Activated CD4-positive, alpha-beta T cell treated with anti-CD3 and anti-CD28 coated beads, Interleukin-2, amount 10 ng/mL, durations not matched to agents 24 days and 14 days (primary cell): ENCODE measurements around the gene NRXN3. TPM values are rescaled to one million over a fixed set of nuclear protein-coding genes. Genes with fewer than 3 reads are reported as not detected.

Experiments
- DNase-seq: peaks from one replicate; pipeline ENCODE4 v3.0.0; 2022
- H3K27ac Mint-ChIP-seq: one replicate; pipeline ENCODE4 v1.8.0; 2022; ENCODE audit warnings: mild to moderate bottlenecking, mixed read lengths
- H3K27me3 Mint-ChIP-seq: one replicate; pipeline ENCODE4 v1.8.0; 2022; ENCODE audit warnings: mixed read lengths
- H3K36me3 Mint-ChIP-seq: one replicate; pipeline ENCODE4 v1.8.0; 2022; ENCODE audit warnings: low read depth, mild to moderate bottlenecking, mixed read lengths
- H3K4me1 Mint-ChIP-seq: one replicate; pipeline ENCODE4 v1.8.0; 2021; ENCODE audit warnings: mixed read lengths
- H3K4me3 Mint-ChIP-seq: one replicate; pipeline ENCODE4 v1.8.0; 2022; ENCODE audit warnings: mild to moderate bottlenecking, moderate library complexity, mixed read lengths
- H3K9me3 Mint-ChIP-seq: one replicate; pipeline ENCODE4 v1.8.0; 2021; ENCODE audit warnings: mixed read lengths
- intact Hi-C: fragments of 100-400 bp; cut with micrococcal nuclease; formaldehyde crosslinking; loops from one replicate; pipeline ENCODE4 v1.15.1; 2023
- total RNA-seq: library from RNA; stranded (reverse); gene quantifications from 2 replicates; pipeline ENCODE4 v1.2.3, GENCODE V29; 2022

Gene NRXN3
- total RNA-seq, 1 donor from 2014 or later = not detected

GRCh38 chr14:79037593-79037992 is 867.4 kb downstream of the NRXN3 start:
- no peak for DNase-seq
- H3K27ac Mint-ChIP-seq = no peak overlapping the region
- intact Hi-C loops = no loop called here
- H3K9me3 Mint-ChIP-seq = no peaks in the 10 kb centered on the region
- H3K4me1 Mint-ChIP-seq = no peaks in the 10 kb centered on the region
- no peaks in the 10 kb centered on the region for H3K36me3 Mint-ChIP-seq
- H3K4me3 Mint-ChIP-seq = no peak overlapping the region
- no peaks in the 10 kb centered on the region for H3K27me3 Mint-ChIP-seq

GRCh38 chr14:79040790-79041189 is 870.6 kb downstream of the NRXN3 start:
- Mint-ChIP-seq H3K4me3 (no peak overlapping the region), H3K27me3 (no peaks in the 10 kb centered on the region), H3K4me1 (no peaks in the 10 kb centered on the region), H3K27ac (no peak overlapping the region), H3K36me3 (no peaks in the 10 kb centered on the region), H3K9me3 (no peaks in the 10 kb centered on the region)
- intact Hi-C loops = no loop called here
- no peak for DNase-seq

DNA sequence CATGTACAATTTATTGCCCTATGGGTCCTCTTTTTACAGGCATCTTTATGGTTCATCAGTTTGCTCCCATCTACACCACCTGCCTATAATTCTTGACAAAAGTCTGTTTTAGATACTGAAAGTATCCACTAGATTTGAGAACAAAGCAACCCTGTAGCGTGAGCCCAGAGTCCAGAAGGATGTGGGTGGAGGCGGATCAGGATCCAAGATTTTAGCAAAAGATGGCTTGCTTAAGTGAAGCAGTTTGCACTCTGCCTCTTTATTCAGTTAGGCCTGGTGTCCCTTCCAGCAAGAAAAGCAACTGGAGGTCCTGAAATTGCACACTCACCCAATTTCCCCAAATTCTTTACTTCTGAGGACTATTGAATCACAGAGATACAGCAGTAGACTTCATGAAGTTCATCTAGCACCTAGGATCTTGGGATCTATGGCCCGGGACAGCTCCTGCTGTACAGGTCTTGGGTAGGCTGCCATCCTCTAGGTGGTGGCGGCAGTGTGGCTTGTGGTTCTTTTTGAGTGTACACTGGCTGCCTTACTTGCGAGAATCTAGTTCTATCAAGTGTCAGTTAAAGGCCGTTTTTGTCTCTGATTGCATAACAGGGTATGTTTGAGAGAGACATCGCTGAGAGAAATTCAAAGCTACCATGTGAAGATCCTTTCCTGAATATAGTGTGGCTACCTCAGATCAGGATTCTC is 873.2 kb downstream of the NRXN3 start:
- no peaks in the 10 kb centered on the region for H3K36me3 Mint-ChIP-seq
- no peak overlapping the region for H3K4me3 Mint-ChIP-seq
- no peaks in the 10 kb centered on the region for H3K9me3 Mint-ChIP-seq
- no peak for DNase-seq
- intact Hi-C loops = no loop called here
- H3K4me1 Mint-ChIP-seq = no peaks in the 10 kb centered on the region
- no peaks in the 10 kb centered on the region for H3K27me3 Mint-ChIP-seq
- H3K27ac Mint-ChIP-seq = no peak overlapping the region

DNA sequence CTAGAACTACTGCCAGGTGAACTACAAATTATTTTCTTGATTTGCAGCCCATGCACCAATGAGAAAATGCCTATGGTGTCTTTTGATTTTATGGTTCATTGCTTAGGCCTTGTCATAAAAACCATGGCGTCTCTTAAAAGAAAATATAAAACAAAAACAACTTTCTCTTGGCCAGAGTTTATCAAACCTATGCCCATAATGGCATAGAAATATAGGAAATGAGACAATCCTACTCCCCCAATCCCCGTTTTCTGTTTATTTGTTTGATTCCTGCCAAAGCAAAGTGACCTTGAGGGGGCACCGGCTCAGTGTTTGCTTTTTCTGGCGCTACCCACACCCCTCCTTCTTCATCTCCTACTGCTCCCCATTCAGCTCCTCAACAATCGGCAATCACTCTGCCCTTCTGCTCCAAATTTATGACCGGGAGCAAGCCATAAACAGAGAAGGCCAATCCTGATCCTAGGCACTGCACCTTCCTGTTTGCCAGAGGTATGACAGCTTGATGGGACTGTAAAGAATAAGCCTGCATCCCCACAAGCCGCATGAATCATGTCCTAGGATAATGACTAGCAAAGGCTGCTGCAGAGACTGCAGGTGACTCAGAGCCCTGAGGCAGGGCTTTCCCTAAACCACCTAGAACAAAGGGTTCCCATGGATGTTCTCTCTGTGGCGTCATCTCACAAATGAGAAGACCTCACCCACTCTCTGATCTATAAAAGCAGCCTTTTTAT is 874.9 kb downstream of the NRXN3 start:
- H3K27ac Mint-ChIP-seq = no peak overlapping the region
- no peaks in the 10 kb centered on the region for H3K27me3 Mint-ChIP-seq
- H3K9me3 Mint-ChIP-seq = no peaks in the 10 kb centered on the region
- DNase-seq = no peak
- no peaks in the 10 kb centered on the region for H3K4me1 Mint-ChIP-seq
- no peak overlapping the region for H3K4me3 Mint-ChIP-seq
- no peaks in the 10 kb centered on the region for H3K36me3 Mint-ChIP-seq
- intact Hi-C loops = no loop called here

DNA sequence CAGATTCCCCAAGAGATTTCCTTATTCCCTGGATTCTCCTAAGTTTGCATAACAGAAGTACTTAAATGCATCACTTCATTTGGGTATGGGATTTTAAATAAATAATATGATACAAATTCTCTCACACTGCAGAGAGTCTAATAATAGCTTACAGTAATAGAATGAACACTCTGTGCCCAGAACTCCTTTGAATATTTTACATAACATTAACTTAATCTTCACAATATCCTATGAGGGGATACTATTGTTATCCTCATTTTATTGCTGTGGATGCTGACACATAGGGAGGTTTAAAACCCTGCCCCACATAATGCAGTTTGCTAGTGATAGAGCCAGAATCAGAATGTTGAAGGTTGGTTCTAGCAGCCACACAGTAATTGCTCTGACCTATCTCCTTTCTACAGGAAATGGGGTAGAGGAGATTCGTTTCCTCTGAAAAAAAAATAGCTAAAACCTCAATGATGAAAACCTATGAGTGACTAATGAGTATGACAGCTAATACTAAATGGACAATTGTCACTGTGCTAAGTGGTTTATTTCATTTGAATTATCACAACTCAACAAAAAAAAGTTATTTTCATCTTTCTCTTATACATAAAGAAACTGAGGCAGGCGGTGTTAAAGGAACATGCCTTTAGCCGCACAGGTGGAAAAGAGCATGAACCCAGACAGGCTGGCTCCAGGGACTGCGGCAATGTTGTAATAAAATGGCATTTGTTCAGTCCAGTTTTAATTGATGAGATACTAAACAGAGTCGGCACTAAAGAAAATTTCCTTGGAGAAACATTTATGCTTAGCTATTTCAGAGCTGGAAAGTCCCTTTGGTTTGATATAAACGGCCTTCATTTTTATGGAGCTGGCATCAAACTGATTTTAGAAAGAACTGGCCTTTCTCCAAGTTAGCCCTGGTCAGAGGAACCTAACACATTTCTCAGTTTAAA is 880.9 kb downstream of the NRXN3 start:
- Mint-ChIP-seq H3K27me3 (no peaks in the 10 kb centered on the region), H3K9me3 (no peaks in the 10 kb centered on the region), H3K27ac (no peak overlapping the region), H3K36me3 (no peaks in the 10 kb centered on the region), H3K4me3 (no peak overlapping the region), H3K4me1 (no peaks in the 10 kb centered on the region)
- intact Hi-C loops = no loop called here
- no peak for DNase-seq

DNA sequence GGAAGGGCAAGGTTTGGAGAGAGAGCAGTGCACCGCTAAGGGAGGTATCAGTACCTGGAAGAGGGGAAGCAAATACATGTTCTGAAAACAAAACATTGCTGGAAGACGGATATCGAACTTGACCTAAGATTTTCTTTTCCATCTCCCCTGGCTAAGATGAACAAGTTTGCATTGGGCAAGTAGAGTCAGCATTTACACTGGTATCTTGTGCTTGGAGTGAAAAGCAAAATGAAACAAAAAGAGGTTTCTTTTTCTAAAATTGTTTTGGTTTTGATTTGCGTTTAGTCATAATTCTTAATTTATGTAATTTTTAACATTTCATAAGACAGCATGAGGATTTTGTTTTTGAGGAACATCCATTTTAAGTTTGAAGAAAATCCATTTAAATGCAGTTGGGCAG is 881.6 kb downstream of the NRXN3 start:
- Mint-ChIP-seq H3K4me3 (no peak overlapping the region), H3K4me1 (no peaks in the 10 kb centered on the region), H3K36me3 (no peaks in the 10 kb centered on the region), H3K27me3 (no peaks in the 10 kb centered on the region), H3K27ac (no peak overlapping the region), H3K9me3 (no peaks in the 10 kb centered on the region)
- DNase-seq = no peak
- intact Hi-C loops = no loop called here

DNA sequence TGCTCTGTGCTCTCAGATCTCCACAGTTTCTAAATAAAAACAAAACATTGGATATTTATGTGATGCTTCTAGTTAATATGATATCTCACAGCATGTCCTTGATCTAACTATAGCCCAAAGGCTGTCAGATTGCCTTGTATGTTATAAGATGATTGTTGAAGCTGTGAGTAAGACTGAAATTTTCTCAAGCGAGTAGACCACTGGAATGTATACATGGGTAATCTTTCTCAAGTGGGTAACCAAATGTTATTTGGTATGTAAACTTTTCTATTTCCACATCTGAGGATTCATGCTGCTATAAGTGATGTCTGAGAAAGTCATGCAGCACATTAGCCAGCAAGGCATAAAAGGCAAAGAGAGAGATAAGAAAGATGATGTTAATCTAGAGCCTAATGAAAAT is 886.7 kb downstream of the NRXN3 start:
- intact Hi-C loops = no loop called here

GRCh38 chr14:79057333-79057732 is 887.2 kb downstream of the NRXN3 start:
- H3K36me3 Mint-ChIP-seq = no peaks in the 10 kb centered on the region
- intact Hi-C loops = no loop called here

More for the DNA sequence above, 886.7 kb downstream of the NRXN3 start:
- H3K4me1 Mint-ChIP-seq = no peaks in the 10 kb centered on the region
- no peak overlapping the region for H3K4me3 Mint-ChIP-seq
- H3K36me3 Mint-ChIP-seq = no peaks in the 10 kb centered on the region
- no peak overlapping the region for H3K27ac Mint-ChIP-seq
- no peak for DNase-seq
- H3K27me3 Mint-ChIP-seq = no peaks in the 10 kb centered on the region
- H3K9me3 Mint-ChIP-seq = peaks cover 4% of the 10 kb centered on the region

DNA sequence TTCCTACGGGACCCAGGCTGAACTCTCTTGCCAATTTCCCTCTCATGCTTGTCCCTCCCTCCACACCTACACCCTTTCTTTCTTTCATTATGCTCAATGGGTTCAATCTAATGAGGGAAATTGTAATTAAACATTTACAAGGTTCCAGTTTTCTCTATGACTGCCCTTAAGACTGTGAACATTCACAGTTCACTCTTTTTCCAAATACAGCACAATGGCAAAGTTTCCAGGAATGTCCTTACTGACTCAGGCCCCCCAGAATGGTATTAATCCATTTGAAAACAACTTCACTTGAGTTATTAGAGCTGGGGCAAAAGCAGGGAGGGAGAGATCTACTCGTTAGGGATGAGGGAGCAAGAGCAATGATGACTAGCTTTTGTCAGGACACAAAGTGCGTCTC is 892.1 kb downstream of the NRXN3 start:
- Mint-ChIP-seq H3K36me3 (no peaks in the 10 kb centered on the region), H3K9me3 (peaks cover 4% of the 10 kb centered on the region), H3K4me3 (no peak overlapping the region), H3K4me1 (no peaks in the 10 kb centered on the region), H3K27me3 (no peaks in the 10 kb centered on the region), H3K27ac (no peak overlapping the region)
- no peak for DNase-seq
- intact Hi-C loops = no loop called here

More at GRCh38 chr14:79057333-79057732, 887.2 kb downstream of the NRXN3 start:
- H3K27ac Mint-ChIP-seq = no peak overlapping the region
- H3K27me3 Mint-ChIP-seq = no peaks in the 10 kb centered on the region
- H3K4me3 Mint-ChIP-seq = no peak overlapping the region
- no peaks in the 10 kb centered on the region for H3K4me1 Mint-ChIP-seq
- H3K9me3 Mint-ChIP-seq = peaks cover 4% of the 10 kb centered on the region
- DNase-seq = no peak

GRCh38 chr14:79064214-79064613 is 894.0 kb downstream of the NRXN3 start:
- Mint-ChIP-seq H3K9me3 (no peaks in the 10 kb centered on the region), H3K27ac (no peak overlapping the region), H3K4me1 (no peaks in the 10 kb centered on the region), H3K27me3 (no peaks in the 10 kb centered on the region), H3K4me3 (no peak overlapping the region), H3K36me3 (no peaks in the 10 kb centered on the region)
- no peak for DNase-seq
- intact Hi-C loops = no loop called here

DNA sequence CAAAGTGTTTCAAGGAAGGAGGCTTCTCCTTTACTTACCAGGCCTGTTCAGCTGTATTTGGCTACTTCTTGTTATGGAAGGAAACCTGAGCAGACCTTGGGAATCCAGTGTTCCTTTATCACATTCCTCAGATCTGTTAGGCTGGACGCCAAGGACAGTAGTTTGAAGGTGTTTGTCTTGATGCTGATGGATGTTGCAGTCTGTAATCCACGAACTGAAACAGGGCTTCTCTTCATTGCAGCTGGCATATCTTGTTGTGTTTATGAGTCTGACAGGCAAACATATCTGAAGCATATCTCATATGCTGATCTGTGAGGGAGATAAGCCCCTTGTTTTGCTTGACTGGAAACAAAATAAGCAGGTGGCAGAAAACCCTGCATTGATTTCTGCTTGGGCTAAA is 904.3 kb downstream of the NRXN3 start:
- DNase-seq = no peak
- no peak overlapping the region for H3K4me3 Mint-ChIP-seq
- no peaks in the 10 kb centered on the region for H3K36me3 Mint-ChIP-seq
- intact Hi-C loops = no loop called here
- H3K27ac Mint-ChIP-seq = no peak overlapping the region
- no peaks in the 10 kb centered on the region for H3K9me3 Mint-ChIP-seq
- no peaks in the 10 kb centered on the region for H3K27me3 Mint-ChIP-seq
- no peaks in the 10 kb centered on the region for H3K4me1 Mint-ChIP-seq

DNA sequence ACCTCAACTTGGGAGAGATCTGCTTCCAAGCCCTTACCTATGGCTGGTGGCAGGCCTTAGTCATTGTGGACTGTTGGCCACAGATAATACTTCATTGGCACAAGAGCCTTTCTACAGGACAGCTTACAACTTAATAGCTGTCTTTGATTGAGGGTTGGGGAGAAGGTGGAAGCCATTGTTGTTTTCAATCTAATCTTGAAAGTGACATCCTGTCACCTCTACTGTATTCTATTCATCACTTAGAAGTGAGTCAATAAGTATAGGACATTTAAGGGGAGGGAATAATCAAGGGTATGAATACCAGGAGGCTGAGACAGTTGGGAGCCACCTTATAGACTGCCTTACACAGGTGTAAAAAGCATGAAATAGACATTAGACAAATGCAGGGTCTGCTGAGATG is 906.3 kb downstream of the NRXN3 start:
- H3K4me1 Mint-ChIP-seq = no peaks in the 10 kb centered on the region
- no peaks in the 10 kb centered on the region for H3K36me3 Mint-ChIP-seq
- no peak for DNase-seq
- H3K27ac Mint-ChIP-seq = no peak overlapping the region
- no peak overlapping the region for H3K4me3 Mint-ChIP-seq
- H3K9me3 Mint-ChIP-seq = no peaks in the 10 kb centered on the region
- intact Hi-C loops = no loop called here
- no peaks in the 10 kb centered on the region for H3K27me3 Mint-ChIP-seq

DNA sequence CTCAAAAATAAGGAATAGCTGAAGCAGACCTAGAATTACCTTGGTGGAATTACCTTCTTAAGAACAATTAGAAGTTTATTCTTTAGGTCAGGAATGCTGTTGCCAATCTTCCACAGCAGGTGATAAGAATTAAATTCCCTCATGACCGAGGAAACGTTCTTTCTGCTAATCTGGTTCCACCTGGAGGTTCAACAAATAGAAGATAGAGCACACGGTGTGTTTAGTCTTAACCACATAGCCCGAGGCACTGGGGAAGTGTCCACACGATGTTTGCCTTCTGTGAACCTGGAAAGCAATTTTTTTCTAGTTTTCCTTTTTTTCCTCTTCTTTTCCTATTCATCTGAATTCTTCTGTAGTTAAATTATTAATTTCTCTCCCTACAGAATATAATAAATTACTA is 906.9 kb downstream of the NRXN3 start:
- H3K4me3 Mint-ChIP-seq = no peak overlapping the region
- H3K9me3 Mint-ChIP-seq = no peaks in the 10 kb centered on the region
- H3K27ac Mint-ChIP-seq = no peak overlapping the region
- no peak for DNase-seq
- intact Hi-C loops = no loop called here
- no peaks in the 10 kb centered on the region for H3K27me3 Mint-ChIP-seq
- no peaks in the 10 kb centered on the region for H3K4me1 Mint-ChIP-seq
- H3K36me3 Mint-ChIP-seq = no peaks in the 10 kb centered on the region

DNA sequence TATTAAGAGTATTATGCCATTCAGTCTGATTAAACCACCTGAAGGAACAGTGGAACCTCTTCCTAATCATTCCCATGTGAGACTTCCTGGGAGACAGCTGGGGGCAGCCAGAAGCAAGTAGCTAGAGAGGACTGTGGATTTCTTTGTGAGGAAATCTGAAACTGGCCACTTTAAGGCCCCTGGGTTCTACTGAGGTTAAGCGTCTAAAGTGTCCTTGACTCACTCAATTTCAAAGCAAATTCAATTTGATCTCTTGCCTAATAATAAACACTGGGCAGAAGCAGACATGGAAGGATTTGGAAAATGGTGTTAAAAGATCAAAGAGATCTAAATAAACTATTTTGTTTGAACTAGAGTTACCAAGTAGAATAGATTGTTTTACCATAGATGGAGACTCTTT is 909.9 kb downstream of the NRXN3 start:
- no peak overlapping the region for H3K4me3 Mint-ChIP-seq
- no peak for DNase-seq
- no peak overlapping the region for H3K27ac Mint-ChIP-seq
- intact Hi-C loops = no loop called here
- no peaks in the 10 kb centered on the region for H3K9me3 Mint-ChIP-seq
- H3K27me3 Mint-ChIP-seq = no peaks in the 10 kb centered on the region
- H3K36me3 Mint-ChIP-seq = no peaks in the 10 kb centered on the region
- H3K4me1 Mint-ChIP-seq = no peaks in the 10 kb centered on the region
